COLO668 (cell line): ENCODE measurements around the gene PRR5.

Source experiments
- DNase-seq: peaks from one replicate; lab custom pipeline; 2025; ENCODE audit not compliant: unreplicated experiment; lab: John Stamatoyannopoulos, UW

The PRR5 gene

GRCh38 chr22:44753189-44754042 is 51.4 kb downstream of the PRR5 start:
- peak; percentile 13 for DNase-seq

GRCh38 chr22:44754998-44755397 is 53.0 kb downstream of the PRR5 start:
- no peak for DNase-seq

- no peak for DNase-seq
Observed at GRCh38 chr22:44755417-44755816, 53.4 kb downstream of the PRR5 start.

GRCh38 chr22:44755956-44756361 is 54.0 kb downstream of the PRR5 start:
- peak; percentile 18 for DNase-seq

GRCh38 chr22:44758344-44758973 is 56.5 kb downstream of the PRR5 start:
- peak; percentile 29 for DNase-seq

GRCh38 chr22:44759001-44759400 is 57.0 kb downstream of the PRR5 start:
- no peak for DNase-seq

GRCh38 chr22:44759430-44760310 is 57.7 kb downstream of the PRR5 start:
- no peak for DNase-seq

- no peak for DNase-seq
Observed at GRCh38 chr22:44760476-44760875, 58.5 kb downstream of the PRR5 start.

GRCh38 chr22:44761025-44761424 is 59.0 kb downstream of the PRR5 start:
- no peak for DNase-seq

GRCh38 chr22:44764373-44764772 is 62.4 kb downstream of the PRR5 start:
- no peak for DNase-seq

- DNase-seq = no peak
Observed at GRCh38 chr22:44764974-44765373, 63.0 kb downstream of the PRR5 start.

GRCh38 chr22:44765571-44766285 is 63.7 kb downstream of the PRR5 start:
- DNase-seq = no peak

GRCh38 chr22:44773082-44773481 is 71.1 kb downstream of the PRR5 start:
- DNase-seq = no peak

GRCh38 chr22:44775862-44776261 is 73.9 kb downstream of the PRR5 start:
- no peak for DNase-seq

GRCh38 chr22:44776605-44777363 is 74.8 kb downstream of the PRR5 start:
- no peak for DNase-seq

- no peak for DNase-seq
Observed at GRCh38 chr22:44777364-44777755, 75.4 kb downstream of the PRR5 start.

GRCh38 chr22:44780876-44781449 is 79.0 kb downstream of the PRR5 start:
- DNase-seq = no peak

- DNase-seq = no peak
Observed at GRCh38 chr22:44782363-44782963, 80.5 kb downstream of the PRR5 start.

GRCh38 chr22:44783091-44783490 is 81.1 kb downstream of the PRR5 start:
- no peak for DNase-seq
